Measurements from ENCODE around the gene TP63. TPM values are rescaled to one million over a fixed set of nuclear protein-coding genes. Genes with fewer than 3 reads are reported as not detected.

The TP63 gene
- total and polyA plus RNA-seq, 2 experiments from 2014 or later, result not detected

DNA sequence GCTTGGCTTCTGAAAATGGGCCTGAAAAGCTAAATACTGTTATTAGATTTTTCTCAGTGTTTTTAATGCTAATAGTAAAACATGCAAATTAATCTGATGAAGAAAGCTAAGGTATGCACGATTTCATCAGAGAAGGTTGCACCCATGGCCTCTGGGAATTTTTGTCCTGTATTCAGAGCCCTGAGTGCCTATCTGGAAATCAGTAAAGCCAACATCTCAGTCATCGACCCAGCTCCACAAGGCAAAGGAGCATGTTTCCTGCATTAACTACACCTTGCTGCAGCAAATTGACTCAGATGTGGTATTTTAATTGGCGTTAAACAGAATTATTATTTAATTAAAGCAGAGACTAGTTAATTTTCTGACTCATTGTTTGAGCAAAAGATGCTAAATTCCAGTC lies 49.0 kb upstream of the TP63 start:
- H3K27ac Mint-ChIP-seq, result no peak overlapping the region
- TF ChIP-seq JUNB (IDR thresholded peaks at IDR 0.05; ENCODE audit: unreplicated experiment) (no peak), EZH2phosphoT487 (IDR thresholded peaks at IDR 0.05; ENCODE audit: unreplicated experiment) (no peak), ZNF331 (CRISPR knock-in tag; IDR thresholded peaks at IDR 0.05; ENCODE audit: low read depth) (no peak), POLR2AphosphoS5 (IDR thresholded peaks at IDR 0.05; ENCODE audit: low read depth) (no peak), CREB1 (CRISPR knock-in tag; IDR thresholded peaks at IDR 0.05; ENCODE audit: low read depth) (no peak)
- TF ChIP-seq, protein P1, sequence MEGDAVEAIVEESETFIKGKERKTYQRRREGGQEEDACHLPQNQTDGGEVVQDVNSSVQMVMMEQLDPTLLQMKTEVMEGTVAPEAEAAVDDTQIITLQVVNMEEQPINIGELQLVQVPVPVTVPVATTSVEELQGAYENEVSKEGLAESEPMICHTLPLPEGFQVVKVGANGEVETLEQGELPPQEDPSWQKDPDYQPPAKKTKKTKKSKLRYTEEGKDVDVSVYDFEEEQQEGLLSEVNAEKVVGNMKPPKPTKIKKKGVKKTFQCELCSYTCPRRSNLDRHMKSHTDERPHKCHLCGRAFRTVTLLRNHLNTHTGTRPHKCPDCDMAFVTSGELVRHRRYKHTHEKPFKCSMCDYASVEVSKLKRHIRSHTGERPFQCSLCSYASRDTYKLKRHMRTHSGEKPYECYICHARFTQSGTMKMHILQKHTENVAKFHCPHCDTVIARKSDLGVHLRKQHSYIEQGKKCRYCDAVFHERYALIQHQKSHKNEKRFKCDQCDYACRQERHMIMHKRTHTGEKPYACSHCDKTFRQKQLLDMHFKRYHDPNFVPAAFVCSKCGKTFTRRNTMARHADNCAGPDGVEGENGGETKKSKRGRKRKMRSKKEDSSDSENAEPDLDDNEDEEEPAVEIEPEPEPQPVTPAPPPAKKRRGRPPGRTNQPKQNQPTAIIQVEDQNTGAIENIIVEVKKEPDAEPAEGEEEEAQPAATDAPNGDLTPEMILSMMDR (conservative IDR thresholded peaks at IDR 0.05; ENCODE audit: low read depth in 2 of 2), result no peak

DNA sequence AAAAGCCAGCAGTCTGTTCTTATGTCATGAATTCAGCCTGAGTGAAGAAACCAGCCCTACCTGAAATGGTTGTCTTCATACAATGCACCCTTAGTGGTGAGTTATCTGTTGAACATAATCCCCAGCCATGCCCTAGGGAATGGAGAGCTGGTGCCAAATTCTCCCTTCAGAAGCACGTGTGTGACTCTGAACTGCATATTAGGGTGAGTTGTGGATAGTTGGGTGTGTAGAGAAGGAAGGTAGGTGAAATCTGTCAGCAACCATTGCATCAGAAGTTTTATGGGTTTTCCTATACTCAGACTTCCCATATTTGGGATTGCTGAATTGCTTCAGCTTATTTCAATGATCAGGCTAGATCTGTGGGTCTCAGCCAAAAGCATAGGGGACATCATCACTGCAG lies 46.5 kb upstream of the TP63 start:
- Histone ChIP-seq H3K27ac (ENCODE audit: low read depth) (no peak overlapping the region), H3K9me2 (ENCODE audit: insufficient read depth) (peaks cover 12% of the 10 kb centered on the region; the same call in 1 of the 2 replicates), H3K27me3 (ENCODE audit: insufficient read depth) (no peaks in the 10 kb centered on the region), H4K20me1 (replicated peaks; ENCODE audit: insufficient read depth) (no peaks in the 10 kb centered on the region), H3K79me2 (replicated peaks; ENCODE audit: insufficient read depth) (no peaks in the 10 kb centered on the region), H3K4me1 (ENCODE audit: insufficient read depth) (no peaks in the 10 kb centered on the region), H2AFZ (peak overlapping the region; percentile 7; the same call in 1 of the 2 replicates), H3K4me2 (no peak overlapping the region), H3K4me3 (no peak overlapping the region), H3K36me3 (ENCODE audit: insufficient read depth) (no peaks in the 10 kb centered on the region), H3F3A (replicated peaks; ENCODE audit: low read depth) (no peaks in the 10 kb centered on the region)
- peaks cover 2% of the 10 kb centered on the region for H3K27me3 Mint-ChIP-seq (ENCODE audit: insufficient read depth, low read depth, poor library complexity)
- no peaks in the 10 kb centered on the region for H3K9me3 Mint-ChIP-seq
- H3K4me1 Mint-ChIP-seq, result no peaks in the 10 kb centered on the region
- no peak for ATAC-seq
- DNase-seq (ENCODE audit: low spot score), result no peak
- H3K36me3 Mint-ChIP-seq (ENCODE audit: low read depth), result no peaks in the 10 kb centered on the region
- no peak overlapping the region for H3K27ac Mint-ChIP-seq
- no peak overlapping the region for H3K4me3 Mint-ChIP-seq
- no peak for TF ChIP-seq STAT1 (IDR thresholded peaks at IDR 0.05; ENCODE audit: unreplicated experiment)
- TF ChIP-seq, protein P2, sequence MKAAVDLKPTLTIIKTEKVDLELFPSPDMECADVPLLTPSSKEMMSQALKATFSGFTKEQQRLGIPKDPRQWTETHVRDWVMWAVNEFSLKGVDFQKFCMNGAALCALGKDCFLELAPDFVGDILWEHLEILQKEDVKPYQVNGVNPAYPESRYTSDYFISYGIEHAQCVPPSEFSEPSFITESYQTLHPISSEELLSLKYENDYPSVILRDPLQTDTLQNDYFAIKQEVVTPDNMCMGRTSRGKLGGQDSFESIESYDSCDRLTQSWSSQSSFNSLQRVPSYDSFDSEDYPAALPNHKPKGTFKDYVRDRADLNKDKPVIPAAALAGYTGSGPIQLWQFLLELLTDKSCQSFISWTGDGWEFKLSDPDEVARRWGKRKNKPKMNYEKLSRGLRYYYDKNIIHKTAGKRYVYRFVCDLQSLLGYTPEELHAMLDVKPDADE (IDR thresholded peaks at IDR 0.05), result no peak
- TF ChIP-seq EZH2phosphoT487 (IDR thresholded peaks at IDR 0.05; ENCODE audit: unreplicated experiment), result no peak
- TF ChIP-seq, protein P3, sequence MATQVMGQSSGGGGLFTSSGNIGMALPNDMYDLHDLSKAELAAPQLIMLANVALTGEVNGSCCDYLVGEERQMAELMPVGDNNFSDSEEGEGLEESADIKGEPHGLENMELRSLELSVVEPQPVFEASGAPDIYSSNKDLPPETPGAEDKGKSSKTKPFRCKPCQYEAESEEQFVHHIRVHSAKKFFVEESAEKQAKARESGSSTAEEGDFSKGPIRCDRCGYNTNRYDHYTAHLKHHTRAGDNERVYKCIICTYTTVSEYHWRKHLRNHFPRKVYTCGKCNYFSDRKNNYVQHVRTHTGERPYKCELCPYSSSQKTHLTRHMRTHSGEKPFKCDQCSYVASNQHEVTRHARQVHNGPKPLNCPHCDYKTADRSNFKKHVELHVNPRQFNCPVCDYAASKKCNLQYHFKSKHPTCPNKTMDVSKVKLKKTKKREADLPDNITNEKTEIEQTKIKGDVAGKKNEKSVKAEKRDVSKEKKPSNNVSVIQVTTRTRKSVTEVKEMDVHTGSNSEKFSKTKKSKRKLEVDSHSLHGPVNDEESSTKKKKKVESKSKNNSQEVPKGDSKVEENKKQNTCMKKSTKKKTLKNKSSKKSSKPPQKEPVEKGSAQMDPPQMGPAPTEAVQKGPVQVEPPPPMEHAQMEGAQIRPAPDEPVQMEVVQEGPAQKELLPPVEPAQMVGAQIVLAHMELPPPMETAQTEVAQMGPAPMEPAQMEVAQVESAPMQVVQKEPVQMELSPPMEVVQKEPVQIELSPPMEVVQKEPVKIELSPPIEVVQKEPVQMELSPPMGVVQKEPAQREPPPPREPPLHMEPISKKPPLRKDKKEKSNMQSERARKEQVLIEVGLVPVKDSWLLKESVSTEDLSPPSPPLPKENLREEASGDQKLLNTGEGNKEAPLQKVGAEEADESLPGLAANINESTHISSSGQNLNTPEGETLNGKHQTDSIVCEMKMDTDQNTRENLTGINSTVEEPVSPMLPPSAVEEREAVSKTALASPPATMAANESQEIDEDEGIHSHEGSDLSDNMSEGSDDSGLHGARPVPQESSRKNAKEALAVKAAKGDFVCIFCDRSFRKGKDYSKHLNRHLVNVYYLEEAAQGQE (IDR thresholded peaks at IDR 0.05; ENCODE audit: unreplicated experiment), result no peak
- no peak for TF ChIP-seq EZH2 (IDR thresholded peaks at IDR 0.05; ENCODE audit: low read depth, unreplicated experiment)
- TF ChIP-seq, protein P1 (conservative IDR thresholded peaks at IDR 0.05; ENCODE audit: low read depth in 2 of 2), result no peak
- no peak for TF ChIP-seq ZNF114 (CRISPR knock-in tag; IDR thresholded peaks at IDR 0.05)
- TF ChIP-seq NANOG (IDR thresholded peaks at IDR 0.05; ENCODE audit: borderline replicate concordance), result no peak
- no peak for TF ChIP-seq POLR2AphosphoS5 (IDR thresholded peaks at IDR 0.05; ENCODE audit: low read depth)
- TF ChIP-seq ZNF331 (CRISPR knock-in tag; IDR thresholded peaks at IDR 0.05; ENCODE audit: low read depth), result no peak

More for the DNA sequence above, 49.0 kb upstream of the TP63 start:
- Mint-ChIP-seq H3K9me3 (no peaks in the 10 kb centered on the region), H3K4me1 (no peaks in the 10 kb centered on the region), H3K27me3 (ENCODE audit: insufficient read depth, low read depth, poor library complexity) (peaks cover 4% of the 10 kb centered on the region), H3K4me3 (no peak overlapping the region), H3K36me3 (ENCODE audit: low read depth) (no peaks in the 10 kb centered on the region)
- Histone ChIP-seq H3K36me3 (ENCODE audit: insufficient read depth) (no peaks in the 10 kb centered on the region), H3K79me2 (replicated peaks; ENCODE audit: insufficient read depth) (no peaks in the 10 kb centered on the region), H3K27ac (ENCODE audit: low read depth) (no peak overlapping the region), H3K9me2 (ENCODE audit: insufficient read depth) (peaks cover 14% of the 10 kb centered on the region), H2AFZ (no peak overlapping the region), H3K27me3 (ENCODE audit: insufficient read depth) (no peaks in the 10 kb centered on the region), H3F3A (replicated peaks; ENCODE audit: low read depth) (no peaks in the 10 kb centered on the region), H3K4me1 (ENCODE audit: insufficient read depth) (no peaks in the 10 kb centered on the region), H4K20me1 (replicated peaks; ENCODE audit: insufficient read depth) (no peaks in the 10 kb centered on the region), H3K4me2 (no peak overlapping the region), H3K4me3 (no peak overlapping the region)
- DNase-seq (ENCODE audit: low spot score), result no peak
- ATAC-seq, result no peak

Measured in GM23338 (cell line).